GM23248 (cell line): ENCODE results near the gene FGGY.

Experiments
- EZH2 ChIP-seq: fragments of 200-600 bp; sonication (generic); IDR thresholded peaks from 2 replicates; pipeline ENCODE4 v1.6.1; 2018; ENCODE audit warnings: antibody characterized with exemption, mild to moderate bottlenecking; ENCODE audit not compliant: insufficient read depth, poor library complexity, severe bottlenecking
- EZH2phosphoT487 ChIP-seq: fragments of 200-600 bp; sonication (generic); IDR thresholded peaks from 2 replicates; pipeline ENCODE4 v1.6.1; 2018; ENCODE audit warnings: antibody characterized with exemption, moderate library complexity, mild to moderate bottlenecking, low read depth; ENCODE audit not compliant: insufficient read depth

GRCh38 chr1:59292562-59292961 lies 4.3 kb upstream of the FGGY start:
- TF ChIP-seq EZH2 (no peak), EZH2phosphoT487 (no peak)
